Measurements from ENCODE around the gene MRPL32.

- TF ChIP-seq ZFP3 (CRISPR knock-in tag; IDR thresholded peaks at IDR 0.05) (no peak), RARB (CRISPR knock-in tag; IDR thresholded peaks at IDR 0.05) (no peak), ARNTL (CRISPR knock-in tag; IDR thresholded peaks at IDR 0.05; ENCODE audit: borderline replicate concordance, low read depth) (no peak), CREB5 (CRISPR knock-in tag; IDR thresholded peaks at IDR 0.05; ENCODE audit: low read depth) (no peak), GLIS3 (CRISPR knock-in tag; IDR thresholded peaks at IDR 0.05) (no peak), ZC3H10 (CRISPR knock-in tag; IDR thresholded peaks at IDR 0.05) (no peak), ZNF70 (CRISPR knock-in tag; IDR thresholded peaks at IDR 0.05) (no peak), ISL1 (CRISPR knock-in tag; IDR thresholded peaks at IDR 0.05) (no peak), TSHZ2 (CRISPR knock-in tag; IDR thresholded peaks at IDR 0.05) (no peak), PATZ1 (CRISPR knock-in tag; IDR thresholded peaks at IDR 0.05; ENCODE audit: borderline replicate concordance) (no peak), ESRRG (CRISPR knock-in tag; IDR thresholded peaks at IDR 0.05) (no peak), CSDC2 (CRISPR knock-in tag; IDR thresholded peaks at IDR 0.05) (no peak)
These were observed 18.2 kb downstream of the MRPL32 start for GRCh38 chr7:42950417-42950816.
